ENCODE results near the gene MTF1. TPM values are rescaled to one million over a fixed set of nuclear protein-coding genes. Genes with fewer than 3 reads are reported as not detected.
A peak's percentile ranks its signal among the peaks of the same experiment; 100 is the strongest.

The MTF1 gene
- total RNA-seq, 5 donors from 2014 or later (not counting 1 experiment from before 2014, with no cell fraction given): 23.6 to 29.9 (median 24.9) TPM

DNA sequence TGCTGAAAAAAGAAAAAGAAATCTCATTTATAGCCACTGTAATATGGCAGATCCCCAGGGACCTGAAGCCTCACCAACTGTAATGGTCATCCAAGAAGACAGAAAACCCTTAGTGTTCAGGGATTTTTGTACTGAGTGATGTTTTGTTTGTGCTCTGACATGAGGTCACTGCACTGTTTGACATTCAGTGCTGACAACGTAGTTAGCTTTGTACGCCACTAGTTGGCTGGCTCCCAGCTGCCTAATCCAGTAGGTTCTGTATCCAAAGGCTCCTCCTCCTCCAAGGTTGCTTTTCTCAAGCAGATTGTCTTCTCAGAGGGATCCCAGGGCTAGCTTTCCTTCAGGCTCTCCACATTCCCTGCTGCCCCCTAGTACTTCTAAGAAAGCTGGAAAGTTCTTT is 41.9 kb downstream of the MTF1 start:
- Histone ChIP-seq H3K9me3 (no peaks in the 10 kb centered on the region), H3K4me1 (ENCODE audit: control insufficient read depth in 1 of 2, extremely low read depth in 1 of 2, insufficient read depth in 2 of 2, low read length in 2 of 2) (no peaks in the 10 kb centered on the region), H3K36me3 (ENCODE audit: control insufficient read depth in 2 of 2, extremely low read depth in 1 of 2, insufficient read depth in 1 of 2, low read length in 1 of 2) (peaks cover 18 to 59% of the 10 kb centered on the region in 2 donors), H3K27ac (ENCODE audit: low read length) (no peak overlapping the region), H3K27me3 (replicated peaks in 1 of 2; ENCODE audit: control insufficient read depth in 2 of 2, extremely low read depth in 1 of 2, insufficient read depth in 2 of 2, low read length in 1 of 2) (no peaks in the 10 kb centered on the region), H3K4me3 (ENCODE audit: control insufficient read depth in 1 of 2, extremely low read depth in 1 of 2, low read length in 1 of 2) (no peak overlapping the region)
- CTCF ChIA-PET: no interaction called here
- no peak overlapping the region for H3K27ac Mint-ChIP-seq
- DNase-seq (no peak), ATAC-seq (replicated peaks in 1 of 4) (no peak)
- H3K27me3 Mint-ChIP-seq: no peaks in the 10 kb centered on the region
- POLR2A ChIA-PET: no interaction called here
- peaks cover 0 to 3% (median 0%) of the 10 kb centered on the region in 3 donors for H3K4me1 Mint-ChIP-seq
- H3K9me3 Mint-ChIP-seq: no peaks in the 10 kb centered on the region
- H3K36me3 Mint-ChIP-seq: peaks cover 46% of the 10 kb centered on the region
- H3K4me3 Mint-ChIP-seq: no peak overlapping the region
- 93% methylated on average over 2 of the region's 2 CpGs for WGBS (ENCODE audit: insufficient coverage)

DNA sequence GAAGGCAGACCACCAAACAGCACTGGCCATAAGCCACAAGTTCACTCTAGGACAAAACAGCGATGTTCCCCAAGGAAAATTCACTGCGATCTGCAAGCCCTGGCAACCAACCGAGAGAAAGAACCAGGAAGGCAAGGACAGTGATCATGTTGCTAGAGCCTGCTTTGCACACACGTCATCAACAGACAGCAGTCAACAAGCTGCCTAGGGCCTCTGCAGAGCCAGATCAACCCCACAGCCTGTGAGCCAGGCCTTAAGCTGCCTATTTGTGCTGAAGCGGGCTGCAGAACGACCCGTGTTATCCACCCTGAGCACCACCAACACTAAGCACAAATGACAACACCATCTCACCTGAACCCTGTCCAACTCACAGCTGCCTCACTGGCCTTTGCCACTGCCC is 45.1 kb downstream of the MTF1 start:
- CTCF ChIA-PET: interaction anchor here in 1 of 2 donors (0.6 kb wide), 1 partner anchor 44 kb away, joined by 4 read pairs; the partner anchor contains the start of gene MTF1
- Mint-ChIP-seq H3K27me3 (no peaks in the 10 kb centered on the region), H3K4me3 (no peak overlapping the region), H3K4me1 (peaks cover 9 to 15% (median 13%) of the 10 kb centered on the region in 3 donors), H3K27ac (no peak overlapping the region), H3K9me3 (no peaks in the 10 kb centered on the region), H3K36me3 (peaks cover 24% of the 10 kb centered on the region)
- no peak overlapping the region for H3K4me3 ChIP-seq (ENCODE audit: control insufficient read depth in 1 of 2, extremely low read depth in 1 of 2, low read length in 1 of 2)
- 98% methylated on average over 7 of the region's 7 CpGs for WGBS (ENCODE audit: insufficient coverage)
- H3K27me3 ChIP-seq (replicated peaks in 1 of 2; ENCODE audit: control insufficient read depth in 2 of 2, extremely low read depth in 1 of 2, insufficient read depth in 2 of 2, low read length in 1 of 2): no peaks in the 10 kb centered on the region
- H3K4me1 ChIP-seq (ENCODE audit: control insufficient read depth in 1 of 2, extremely low read depth in 1 of 2, insufficient read depth in 2 of 2, low read length in 2 of 2): peaks cover 0 to 4% of the 10 kb centered on the region in 2 experiments
- H3K27ac ChIP-seq (ENCODE audit: low read length): no peak overlapping the region
- no peaks in the 10 kb centered on the region for H3K9me3 ChIP-seq
- peaks cover 10 to 40% of the 10 kb centered on the region in 2 donors for H3K36me3 ChIP-seq (ENCODE audit: control insufficient read depth in 2 of 2, extremely low read depth in 1 of 2, insufficient read depth in 1 of 2, low read length in 1 of 2)
- POLR2A ChIA-PET: interaction anchor here (0.6 kb wide), 2 partner anchors 9 to 10 kb away, joined by 3 read pairs; no protein-coding TSS in a partner anchor
- no peak for ATAC-seq (replicated peaks in 1 of 4)
- no peak for DNase-seq

DNA sequence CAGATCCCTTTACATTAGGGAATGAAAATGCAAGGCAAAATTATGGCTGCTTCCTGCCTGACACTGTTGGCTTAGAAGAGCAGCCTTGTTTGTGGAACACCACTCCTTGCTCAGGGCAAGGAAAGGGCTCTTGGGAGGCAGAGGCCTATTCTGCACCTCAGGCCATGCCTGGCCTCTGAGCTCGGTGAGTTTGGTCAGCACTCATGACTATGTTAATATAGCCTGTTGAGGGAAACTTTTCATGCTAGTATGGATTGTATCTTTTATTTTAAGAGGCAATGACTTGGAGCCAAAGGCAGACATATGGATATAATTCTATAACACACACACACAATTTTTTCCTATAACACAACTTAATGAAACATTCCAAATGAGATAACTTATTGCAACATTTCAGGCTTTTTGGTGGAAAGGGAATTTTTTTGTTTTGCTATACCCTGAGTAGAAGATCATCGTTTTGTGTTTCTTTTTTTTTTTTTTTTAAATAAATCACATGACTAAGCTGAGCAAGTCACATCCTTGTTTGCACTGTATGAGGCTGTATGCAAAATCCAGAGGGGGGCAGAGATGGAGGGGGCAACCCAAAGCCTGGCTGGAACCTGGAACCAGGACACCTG is 45.8 kb downstream of the MTF1 start:
- peaks cover 24% of the 10 kb centered on the region for H3K36me3 Mint-ChIP-seq
- WGBS (ENCODE audit: insufficient coverage): no CpG with 5 or more reads among the region's 2 CpGs

DNA sequence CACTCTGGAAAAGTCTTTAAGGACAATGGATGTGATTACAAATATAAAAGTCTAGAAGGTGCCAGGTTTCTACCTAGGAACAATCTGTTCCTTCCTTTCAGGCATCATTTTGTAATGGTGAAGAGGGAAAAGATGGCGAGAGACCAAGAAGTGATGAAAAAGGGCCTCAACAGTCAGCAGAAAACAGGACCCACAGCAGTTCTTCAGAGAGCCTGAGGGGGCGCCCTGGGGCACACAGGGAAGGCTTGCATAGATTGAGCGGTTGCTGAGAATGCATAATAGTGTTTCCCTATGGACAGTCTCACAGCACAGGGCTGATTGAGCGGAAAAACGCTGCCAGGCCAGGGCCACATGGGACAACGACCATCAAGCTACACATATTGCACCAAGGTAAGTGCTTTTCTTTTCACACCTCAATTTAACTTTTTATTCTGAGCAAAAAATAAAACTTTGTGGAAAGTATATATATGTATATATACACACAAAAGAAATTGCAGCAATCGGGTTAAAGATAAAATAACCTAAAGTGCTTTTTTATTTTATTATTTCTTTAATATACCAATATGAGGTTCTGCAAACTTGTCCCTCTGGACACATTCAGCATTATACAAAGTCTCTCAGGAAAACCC is 48.3 kb downstream of the MTF1 start:
- H3K36me3 ChIP-seq (ENCODE audit: control insufficient read depth in 2 of 2, extremely low read depth in 1 of 2, insufficient read depth in 1 of 2, low read length in 1 of 2): peaks cover 5 to 31% of the 10 kb centered on the region in 2 donors
- Mint-ChIP-seq H3K27me3 (no peaks in the 10 kb centered on the region), H3K4me3 (peak overlapping the region in 1 of 3 donors; percentile 9), H3K27ac (peak overlapping the region; percentile 16 to 58), H3K36me3 (peaks cover 18% of the 10 kb centered on the region), H3K4me1 (peaks cover 28 to 34% (median 31%) of the 10 kb centered on the region in 3 donors), H3K9me3 (no peaks in the 10 kb centered on the region)
- ChIA-PET POLR2A (no interaction called here), CTCF (interaction anchor here in 1 of 2 donors (0.6 kb wide), 1 partner anchor 37 kb away, joined by 3 read pairs; no protein-coding TSS in a partner anchor)
- H3K27ac ChIP-seq (ENCODE audit: low read length): no peak overlapping the region
- H3K4me3 ChIP-seq (ENCODE audit: control insufficient read depth in 1 of 2, extremely low read depth in 1 of 2, low read length in 1 of 2): no peak overlapping the region
- DNase-seq (peak; percentile 16 to 79 (median 46)), ATAC-seq (replicated peaks in 1 of 4) (peak in 2 of 4 experiments; percentile 17 to 18)
- H3K4me1 ChIP-seq (ENCODE audit: control insufficient read depth in 1 of 2, extremely low read depth in 1 of 2, insufficient read depth in 2 of 2, low read length in 2 of 2): peaks cover 3 to 26% of the 10 kb centered on the region in 2 experiments
- no peaks in the 10 kb centered on the region for H3K27me3 ChIP-seq (replicated peaks in 1 of 2; ENCODE audit: control insufficient read depth in 2 of 2, extremely low read depth in 1 of 2, insufficient read depth in 2 of 2, low read length in 1 of 2)
- WGBS (ENCODE audit: insufficient coverage): 0% methylated on average over 1 of the region's 7 CpGs
- H3K9me3 ChIP-seq: no peaks in the 10 kb centered on the region

More for the DNA sequence above, 45.8 kb downstream of the MTF1 start:
- CTCF ChIA-PET: interaction anchor here in 1 of 2 donors (0.6 kb wide), 1 partner anchor 45 kb away, joined by 4 read pairs; the partner anchor contains the start of gene MTF1
- DNase-seq: no peak
- no peaks in the 10 kb centered on the region for H3K27me3 ChIP-seq (replicated peaks in 1 of 2; ENCODE audit: control insufficient read depth in 2 of 2, extremely low read depth in 1 of 2, insufficient read depth in 2 of 2, low read length in 1 of 2)
- Mint-ChIP-seq H3K27ac (no peak overlapping the region), H3K4me1 (peaks cover 15 to 21% (median 20%) of the 10 kb centered on the region in 3 donors), H3K27me3 (no peaks in the 10 kb centered on the region), H3K4me3 (no peak overlapping the region), H3K9me3 (no peaks in the 10 kb centered on the region)
- POLR2A ChIA-PET: interaction anchor here in 1 of 2 donors (0.6 kb wide), 1 partner anchor 9 kb away, joined by 3 read pairs; no protein-coding TSS in a partner anchor
- H3K9me3 ChIP-seq: no peaks in the 10 kb centered on the region
- H3K36me3 ChIP-seq (ENCODE audit: control insufficient read depth in 2 of 2, extremely low read depth in 1 of 2, insufficient read depth in 1 of 2, low read length in 1 of 2): peaks cover 5 to 38% of the 10 kb centered on the region in 2 donors
- no peak overlapping the region for H3K27ac ChIP-seq (ENCODE audit: low read length)
- H3K4me3 ChIP-seq (ENCODE audit: control insufficient read depth in 1 of 2, extremely low read depth in 1 of 2, low read length in 1 of 2): no peak overlapping the region
- ATAC-seq (replicated peaks in 1 of 4): no peak
- H3K4me1 ChIP-seq (ENCODE audit: control insufficient read depth in 1 of 2, extremely low read depth in 1 of 2, insufficient read depth in 2 of 2, low read length in 2 of 2): peaks cover 0 to 10% of the 10 kb centered on the region in 2 experiments

DNA sequence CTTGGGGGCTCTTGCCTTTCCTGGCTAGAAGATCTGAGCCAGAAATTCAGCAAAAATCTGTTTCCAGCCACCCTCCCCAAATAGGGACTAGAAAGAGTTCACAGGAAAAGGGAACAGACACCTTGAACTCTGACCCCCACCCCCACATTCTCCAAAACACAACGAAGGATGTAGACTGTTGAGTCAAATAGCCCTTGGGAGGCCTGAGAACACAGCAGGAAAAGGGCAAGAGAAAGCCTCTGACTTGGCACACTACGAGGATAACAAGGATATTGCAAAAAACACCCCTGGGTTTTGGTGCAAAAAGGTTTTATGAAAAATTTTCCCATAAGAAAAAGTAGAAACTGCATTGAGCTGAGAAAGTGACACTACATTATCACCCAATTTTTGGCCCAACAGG is 49.5 kb downstream of the MTF1 start:
- peaks cover 13% of the 10 kb centered on the region for H3K36me3 Mint-ChIP-seq
- H3K4me1 Mint-ChIP-seq: peaks cover 32 to 42% (median 37%) of the 10 kb centered on the region in 3 donors
- Histone ChIP-seq H3K27ac (ENCODE audit: low read length) (no peak overlapping the region), H3K36me3 (ENCODE audit: control insufficient read depth in 2 of 2, extremely low read depth in 1 of 2, insufficient read depth in 1 of 2, low read length in 1 of 2) (peaks cover 0 to 30% of the 10 kb centered on the region in 2 donors), H3K9me3 (no peaks in the 10 kb centered on the region), H3K27me3 (replicated peaks in 1 of 2; ENCODE audit: control insufficient read depth in 2 of 2, extremely low read depth in 1 of 2, insufficient read depth in 2 of 2, low read length in 1 of 2) (no peaks in the 10 kb centered on the region), H3K4me1 (ENCODE audit: control insufficient read depth in 1 of 2, extremely low read depth in 1 of 2, insufficient read depth in 2 of 2, low read length in 2 of 2) (peaks cover 3 to 33% of the 10 kb centered on the region in 2 experiments), H3K4me3 (ENCODE audit: control insufficient read depth in 1 of 2, extremely low read depth in 1 of 2, low read length in 1 of 2) (no peak overlapping the region)
- no peak overlapping the region for H3K27ac Mint-ChIP-seq
- H3K4me3 Mint-ChIP-seq: peak overlapping the region; percentile 17 to 85 (median 43)
- ChIA-PET POLR2A (no interaction called here), CTCF (interaction anchor here in 1 of 2 donors (0.7 kb wide), 1 partner anchor 50 kb away, joined by 4 read pairs; the partner anchor contains the start of gene MTF1)
- H3K27me3 Mint-ChIP-seq: no peaks in the 10 kb centered on the region
- WGBS (ENCODE audit: insufficient coverage): no CpG with 5 or more reads among the region's 2 CpGs
- ATAC-seq (replicated peaks in 1 of 4) (no peak), DNase-seq (no peak)
- H3K9me3 Mint-ChIP-seq: no peaks in the 10 kb centered on the region

All from T-cell (primary cell).